PC-3 (cell line): ENCODE measurements around the gene PTPN23.

Experiments used
- CTCF ChIP-seq: fragments of 300-600 bp; sonication (generic); conservative IDR thresholded peaks from 2 replicates; pipeline ENCODE4 v1.5.1; 2017; ENCODE audit warnings: antibody characterized with exemption, low read depth, mild to moderate bottlenecking, low read length
- EZH2phosphoT487 ChIP-seq: fragments of 300-600 bp; sonication (generic); IDR thresholded peaks from 2 replicates; pipeline ENCODE4 v1.6.1; 2018; ENCODE audit warnings: mild to moderate bottlenecking, antibody characterized with exemption, low read length, borderline replicate concordance

- no peak for TF ChIP-seq EZH2phosphoT487
- TF ChIP-seq CTCF: peak; percentile 34; the same call in 1 of the 2 replicates
Observed at GRCh38 chr3:47418167-47419082, 37.6 kb downstream of the PTPN23 start.
